GM21423 (cell line): ENCODE data around the gene DCAF8.

Experiments used
- ATAC-seq: cut with Tn5 transposase; IDR thresholded peaks from one replicate; pipeline ENCODE4 v1.9.1; 2021; ENCODE audit warnings: mild to moderate bottlenecking, moderate library complexity; ENCODE audit not compliant: unreplicated experiment

Gene DCAF8

DNA sequence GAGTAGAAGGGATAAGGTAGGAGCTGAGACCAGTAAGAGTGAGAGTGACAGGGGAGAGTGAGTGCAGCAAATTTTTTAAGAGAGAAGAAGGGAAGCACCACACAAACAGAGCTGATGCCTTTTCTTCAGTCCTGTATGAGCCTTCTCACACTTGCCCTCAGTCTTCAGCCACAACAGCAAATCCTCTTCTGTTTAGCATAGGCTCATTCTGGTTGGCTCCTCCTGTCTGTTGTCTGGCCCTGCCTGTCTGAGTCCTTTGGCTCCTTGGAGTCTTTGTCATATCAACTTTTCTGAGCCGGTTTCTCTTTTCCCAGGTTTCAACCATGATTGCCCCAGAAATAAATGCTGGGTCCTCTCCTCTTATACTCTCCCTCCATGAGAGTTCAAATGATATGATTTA is 84.7 kb downstream of the DCAF8 start:
- no peak for ATAC-seq

DNA sequence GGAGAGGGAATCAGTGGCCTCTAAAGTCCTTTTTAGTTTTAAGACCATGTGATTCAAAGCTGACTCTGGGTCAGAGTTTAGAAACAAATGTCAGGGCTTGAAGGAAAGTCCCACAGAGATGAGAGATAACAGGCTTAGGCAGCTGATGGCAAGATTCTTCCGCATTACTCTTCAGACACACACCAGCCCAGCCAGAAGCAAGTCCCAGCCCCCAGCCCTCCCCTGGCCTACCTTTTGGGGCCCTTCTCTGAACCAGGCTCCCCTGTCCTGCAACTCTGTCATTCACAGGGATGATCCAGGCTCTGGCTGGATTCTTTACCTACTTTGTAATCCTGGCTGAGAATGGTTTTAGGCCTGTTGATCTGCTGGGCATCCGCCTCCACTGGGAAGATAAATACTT is 85.1 kb downstream of the DCAF8 start:
- no peak for ATAC-seq

DNA sequence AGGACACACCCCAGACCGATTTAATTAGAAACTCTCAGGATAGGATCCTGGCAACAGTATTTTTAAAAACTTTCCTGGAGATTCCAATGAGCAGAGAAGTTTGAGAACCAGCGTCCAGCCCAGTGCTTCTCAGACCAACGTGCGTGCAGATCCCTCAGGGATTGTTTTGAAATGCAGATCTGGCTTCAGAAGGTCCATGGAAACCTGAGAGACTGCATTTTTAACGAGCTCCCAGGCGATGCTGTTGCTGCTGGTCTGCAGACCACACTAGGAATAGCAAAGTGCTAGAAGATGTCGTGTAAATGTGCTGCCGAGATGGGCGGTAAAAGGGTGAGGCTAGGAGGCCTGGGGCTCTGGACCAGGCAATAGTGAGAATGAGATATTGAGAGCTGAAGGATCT is 90.4 kb downstream of the DCAF8 start:
- ATAC-seq: no peak

DNA sequence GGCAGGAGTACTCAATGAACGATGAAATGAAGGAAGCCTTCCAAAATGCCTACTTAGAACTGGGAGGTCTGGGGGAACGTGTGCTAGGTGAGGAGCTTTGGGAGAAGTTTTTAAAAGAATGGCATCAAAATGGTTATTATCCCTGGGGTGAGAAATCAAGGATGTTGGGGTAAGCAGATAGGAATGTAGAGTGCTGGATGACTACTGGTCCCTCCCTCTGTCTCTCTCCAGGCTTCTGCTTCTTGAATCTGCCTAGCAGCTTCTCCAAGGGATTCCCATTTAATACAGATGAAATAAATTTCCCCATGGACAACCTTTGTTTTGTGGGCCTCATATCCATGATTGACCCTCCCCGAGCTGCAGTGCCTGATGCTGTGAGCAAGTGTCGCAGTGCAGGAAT is 91.0 kb downstream of the DCAF8 start:
- no peak for ATAC-seq

DNA sequence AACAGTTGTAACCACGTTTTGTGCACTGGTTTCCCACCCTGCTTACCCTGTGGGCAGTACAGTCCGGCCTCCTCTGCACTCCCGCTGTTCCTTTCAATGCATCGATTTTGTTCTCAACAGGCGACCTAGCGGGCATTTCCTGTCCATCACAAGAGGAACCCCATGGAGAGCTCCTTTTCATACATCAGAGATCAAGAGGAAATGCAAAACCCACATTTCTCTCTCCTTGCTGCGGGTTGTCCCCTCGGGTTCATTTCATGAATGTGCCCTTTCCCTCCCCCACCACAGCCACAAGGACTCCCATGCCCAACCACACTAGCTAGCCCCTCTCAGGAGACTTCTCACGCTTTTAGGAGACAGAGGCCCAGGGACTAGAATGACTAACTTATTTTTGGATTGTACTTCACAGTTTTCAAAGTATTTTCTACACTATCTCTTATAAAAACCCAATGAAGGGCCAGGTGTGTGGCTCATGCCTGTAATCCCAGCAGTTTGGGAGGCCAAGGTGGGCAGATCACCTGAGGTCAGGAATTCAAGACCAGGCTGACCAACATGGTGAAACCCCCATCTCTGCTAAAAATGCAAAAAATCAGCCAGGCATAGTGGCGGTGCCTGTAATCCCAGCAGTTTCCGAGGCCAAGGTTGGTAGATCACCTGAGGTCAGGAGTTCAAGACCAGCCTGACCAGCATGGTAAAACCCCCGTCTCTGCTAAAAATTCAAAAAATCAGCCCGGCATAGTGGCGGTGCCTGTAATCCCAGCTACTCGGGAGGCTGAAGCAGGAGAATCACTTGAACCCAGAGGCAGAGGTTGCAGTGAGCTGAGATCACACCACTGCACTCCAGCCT is 92.6 kb downstream of the DCAF8 start:
- peak; percentile 74 for ATAC-seq

DNA sequence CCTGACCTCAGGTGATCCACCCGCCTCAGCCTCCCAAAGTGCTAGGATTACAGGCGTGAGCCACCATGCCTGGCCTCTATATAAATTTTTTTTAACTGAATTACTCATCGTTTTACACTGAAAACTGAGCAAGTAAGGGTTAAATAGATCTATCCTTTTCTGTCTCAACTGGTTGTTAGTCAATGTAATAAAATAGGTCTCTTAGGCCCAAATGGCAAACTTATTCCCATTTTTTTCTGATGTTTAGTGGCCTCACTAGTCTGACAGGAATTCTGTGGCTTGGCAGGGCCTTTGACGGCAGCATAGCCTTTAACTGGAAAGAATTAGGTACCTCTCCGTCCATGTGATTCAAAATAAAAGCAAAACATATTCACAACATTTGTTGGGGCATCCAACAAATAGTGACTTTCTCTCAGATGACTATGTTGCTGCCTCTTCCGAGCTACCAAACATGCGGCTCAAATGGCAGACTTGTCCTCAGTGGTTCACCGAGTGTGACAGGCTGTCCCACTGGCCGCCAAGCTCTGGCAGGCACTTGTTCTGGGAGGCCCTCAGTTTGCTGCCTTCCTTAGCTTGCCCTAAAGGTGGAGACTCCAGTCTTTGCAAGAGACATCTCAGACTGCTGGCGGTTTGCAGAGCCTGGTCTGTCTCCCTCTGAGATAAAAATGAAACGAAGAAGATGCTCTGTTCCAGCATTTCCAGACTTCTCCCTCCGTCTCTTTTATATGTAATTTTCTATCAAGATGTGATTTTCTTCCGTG is 93.6 kb downstream of the DCAF8 start:
- no peak for ATAC-seq

DNA sequence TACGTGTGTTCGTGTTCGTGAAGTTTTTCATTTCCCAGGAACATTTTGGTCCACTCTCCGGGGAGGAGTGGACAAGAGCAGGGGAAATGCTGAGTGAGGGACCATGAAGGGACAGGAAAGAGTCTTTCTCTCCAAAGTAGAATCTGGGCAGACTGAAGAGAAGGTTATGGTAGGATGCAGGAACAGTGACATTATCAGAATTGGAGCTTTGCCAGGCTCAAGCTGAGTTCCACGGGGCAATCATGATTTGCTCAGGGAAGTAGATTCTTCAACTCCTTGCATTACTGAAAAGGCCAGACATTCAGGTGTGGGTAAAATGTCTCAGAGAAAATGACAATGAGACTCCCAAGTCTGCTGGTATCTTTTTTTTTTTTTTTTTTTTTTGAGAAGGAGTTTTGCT is 94.3 kb downstream of the DCAF8 start:
- ATAC-seq: no peak

DNA sequence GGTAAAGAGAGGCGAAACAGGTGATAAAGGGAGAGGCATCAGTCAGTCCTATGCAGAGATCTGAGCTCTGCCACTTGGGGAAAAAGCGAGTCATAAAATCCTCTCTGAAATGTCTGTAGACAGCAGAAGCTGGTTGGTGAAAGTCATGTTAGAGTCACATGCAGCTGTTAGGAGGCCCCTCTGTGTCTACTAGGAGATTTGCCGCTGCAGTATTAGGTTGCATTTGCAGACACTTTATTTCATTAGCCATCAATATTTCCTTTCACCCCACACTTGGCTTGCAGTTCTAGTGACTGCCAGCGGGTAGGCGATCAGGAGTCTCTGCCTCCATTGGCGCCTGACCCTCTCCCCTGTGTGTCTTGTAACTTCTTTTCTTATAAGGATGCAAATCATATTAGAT is 94.8 kb downstream of the DCAF8 start:
- ATAC-seq: no peak

DNA sequence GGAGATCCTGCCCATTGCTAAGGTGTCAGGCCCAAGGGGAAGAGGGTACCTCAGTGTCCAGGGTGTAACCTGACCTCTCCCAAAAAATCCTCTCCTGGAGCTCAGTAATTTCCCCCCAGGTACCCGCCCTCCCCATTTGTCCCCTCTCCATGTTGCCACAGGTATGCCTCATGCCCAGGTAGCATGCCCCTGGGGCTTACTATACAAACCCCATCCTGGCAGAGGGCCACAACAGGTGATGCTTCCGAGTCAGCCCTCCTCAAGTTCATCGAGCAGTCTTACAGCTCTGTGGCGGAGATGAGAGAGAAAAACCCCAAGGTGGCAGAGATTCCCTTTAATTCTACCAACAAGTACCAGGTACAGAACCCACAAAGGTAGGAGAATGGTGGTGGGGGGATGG is 95.3 kb downstream of the DCAF8 start:
- ATAC-seq: no peak

DNA sequence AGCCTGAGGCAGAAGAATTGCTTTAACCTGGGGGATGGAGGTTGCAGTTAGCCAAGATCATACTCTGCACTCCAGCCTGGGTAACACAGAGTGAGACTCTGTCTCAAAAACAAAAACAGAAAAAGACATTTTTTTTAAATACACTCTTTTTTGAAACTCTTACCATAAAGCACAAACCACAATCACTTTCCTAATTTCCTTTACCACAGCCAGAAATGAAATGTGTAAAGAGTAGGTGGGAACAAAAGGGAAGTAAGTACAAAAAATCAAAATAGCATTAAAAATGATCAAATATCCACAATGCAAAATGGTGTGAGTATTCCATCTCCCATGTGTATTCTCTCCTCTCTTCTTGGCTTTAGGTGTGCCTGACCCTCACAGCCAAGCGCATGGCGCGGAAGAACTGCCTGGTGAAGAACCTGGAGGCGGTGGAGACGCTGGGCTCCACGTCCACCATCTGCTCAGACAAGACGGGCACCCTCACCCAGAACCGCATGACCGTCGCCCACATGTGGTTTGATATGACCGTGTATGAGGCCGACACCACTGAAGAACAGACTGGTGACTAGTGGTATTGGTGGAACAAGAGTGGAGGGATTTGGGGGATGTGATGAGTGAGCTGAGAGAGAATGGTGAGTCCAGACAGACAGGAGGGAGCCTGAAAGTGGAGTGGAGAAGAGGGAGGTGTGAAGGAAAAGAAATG is 96.0 kb downstream of the DCAF8 start:
- no peak for ATAC-seq
